HEK293 (cell line): Measurements from ENCODE around the gene CTDSP1.

Source experiments
- CTCF ChIA-PET: fragments of 350-600 bp; formaldehyde crosslinking; extraction: SDS; loops from one replicate; lab custom pipeline; 2021; ENCODE audit warnings: antibody characterized with exemption; lab: Yijun Ruan, JAX
- POLR2A ChIA-PET: fragments of 300-600 bp; formaldehyde crosslinking; extraction: SDS; loops from one replicate; lab custom pipeline; 2020; ENCODE audit warnings: antibody characterized with exemption, inconsistent platforms; lab: Yijun Ruan, JAX
- H3K27ac ChIP-seq: fragments of 200-500 bp; sonication (Bioruptor generic); 2 replicates; pipeline ENCODE4 v1.5.1; 2014; ENCODE audit warnings: low read depth, low read length, control low read depth, inconsistent platforms; ENCODE audit errors: extremely low read depth
- H3K36me3 ChIP-seq, 2 experiments: fragments of 200-500 bp in 1 of 2; sonication (Bioruptor generic) in 1 of 2; 1 replicate in 1 of 2; 2 replicates in 1 of 2; pipeline ENCODE4 v1.5.1; 2014 to 2017; ENCODE audit warnings: inconsistent platforms in 2 of 2, low read length in 2 of 2; ENCODE audit not compliant: control insufficient read depth in 2 of 2, insufficient read depth in 1 of 2
- H3K4me1 ChIP-seq: fragments of 200-500 bp; sonication (Bioruptor generic); 2 replicates; pipeline ENCODE4 v1.5.1; 2014; ENCODE audit warnings: mild to moderate bottlenecking, low read length, inconsistent platforms; ENCODE audit not compliant: control insufficient read depth, insufficient read depth
- H3K4me3 ChIP-seq: 2 replicates; pipeline ENCODE4 v1.5.1; 2011; ENCODE audit warnings: low read depth, mild to moderate bottlenecking, control low read depth, low read length, moderate library complexity
- H3K9me3 ChIP-seq: fragments of 200-500 bp; sonication (Bioruptor generic); 2 replicates; pipeline ENCODE4 v1.5.1; 2014; ENCODE audit warnings: low read depth, low read length, inconsistent platforms; ENCODE audit not compliant: control insufficient read depth, insufficient read depth
- GFI1B ChIP-seq: fragments of 450-650 bp; formaldehyde crosslinking; IDR thresholded peaks from 2 replicates; pipeline ENCODE4 v1.5.1; 2016; ENCODE audit warnings: missing biosample characterization, missing genetic modification characterization
- GLIS1 ChIP-seq: fragments of 450-650 bp; formaldehyde crosslinking; IDR thresholded peaks from 2 replicates; pipeline ENCODE4 v1.5.1; 2016; ENCODE audit warnings: missing biosample characterization, missing genetic modification characterization
- HOXC10 ChIP-seq: sonication (generic); formaldehyde crosslinking; IDR thresholded peaks from 2 replicates; pipeline ENCODE4 v1.8.1; 2023; ENCODE audit warnings: mild to moderate bottlenecking, missing genetic modification reagents
- IKZF3 ChIP-seq: fragments of 450-650 bp; IDR thresholded peaks from 2 replicates; pipeline ENCODE4 v1.5.0; 2018; ENCODE audit warnings: missing biosample characterization, mild to moderate bottlenecking, missing genetic modification characterization, moderate library complexity
- SCRT2 ChIP-seq: fragments of 450-650 bp; formaldehyde crosslinking; IDR thresholded peaks from 2 replicates; pipeline ENCODE4 v1.5.1; 2016; ENCODE audit warnings: missing biosample characterization, missing genetic modification characterization
- SP3 ChIP-seq: fragments of 450-650 bp; formaldehyde crosslinking; IDR thresholded peaks from 2 replicates; pipeline ENCODE4 v1.5.1; 2016; ENCODE audit warnings: missing biosample characterization, missing genetic modification characterization
- SP7 ChIP-seq: fragments of 450-650 bp; formaldehyde crosslinking; IDR thresholded peaks from 2 replicates; pipeline ENCODE4 v1.5.1; 2016; ENCODE audit warnings: missing biosample characterization, missing genetic modification characterization
- WT1 ChIP-seq: fragments of 450-650 bp; formaldehyde crosslinking; IDR thresholded peaks from 2 replicates; pipeline ENCODE4 v1.5.1; 2016; ENCODE audit warnings: missing biosample characterization, missing genetic modification characterization
- ZNF341 ChIP-seq: fragments of 450-650 bp; formaldehyde crosslinking; IDR thresholded peaks from 2 replicates; pipeline ENCODE4; 2016; ENCODE audit warnings: low read depth, missing biosample characterization, missing genetic modification characterization
- ZNF391 ChIP-seq: fragments of 450-650 bp; formaldehyde crosslinking; IDR thresholded peaks from 2 replicates; pipeline ENCODE4 v1.5.1; 2016; ENCODE audit warnings: low read depth, missing biosample characterization, missing genetic modification characterization, borderline replicate concordance
- ZNF48 ChIP-seq: fragments of 450-650 bp; formaldehyde crosslinking; IDR thresholded peaks from 2 replicates; pipeline ENCODE4 v1.5.1; 2016; ENCODE audit warnings: missing biosample characterization, missing genetic modification characterization
- ZNF521 ChIP-seq: fragments of 450-650 bp; formaldehyde crosslinking; IDR thresholded peaks from 2 replicates; pipeline ENCODE4 v1.5.1; 2017; ENCODE audit warnings: missing biosample characterization, mild to moderate bottlenecking, missing genetic modification characterization
- ZNF776 ChIP-seq: fragments of 450-650 bp; formaldehyde crosslinking; IDR thresholded peaks from 2 replicates; pipeline ENCODE4 v1.5.0; 2017; ENCODE audit warnings: missing biosample characterization, missing genetic modification characterization, borderline replicate concordance
- ZNF837 ChIP-seq: fragments of 450-650 bp; formaldehyde crosslinking; IDR thresholded peaks from 2 replicates; pipeline ENCODE4 v1.5.1; 2016; ENCODE audit warnings: missing biosample characterization, missing genetic modification characterization
- TF ChIP-seq, protein P1 (sequence below): fragments of 450-650 bp; formaldehyde crosslinking; IDR thresholded peaks from 2 replicates; pipeline ENCODE4 v1.5.1; 2016; ENCODE audit warnings: missing biosample characterization, missing genetic modification characterization
- TF ChIP-seq, protein P2 (sequence below): fragments of 450-650 bp; formaldehyde crosslinking; IDR thresholded peaks from 2 replicates; pipeline ENCODE4 v1.5.1; 2016; ENCODE audit warnings: missing biosample characterization, missing genetic modification characterization
- TF ChIP-seq, protein P3 (sequence below): fragments of 450-650 bp; formaldehyde crosslinking; IDR thresholded peaks from 2 replicates; pipeline ENCODE4 v1.5.1; 2016; ENCODE audit warnings: missing biosample characterization, missing genetic modification characterization
- TF ChIP-seq, protein P4 (sequence below): fragments of 450-650 bp; formaldehyde crosslinking; IDR thresholded peaks from 2 replicates; pipeline ENCODE4 v1.5.1; 2016; ENCODE audit warnings: missing biosample characterization, missing genetic modification characterization
- TF ChIP-seq, protein P5 (sequence below): fragments of 450-650 bp; formaldehyde crosslinking; IDR thresholded peaks from 2 replicates; pipeline ENCODE4 v1.5.1; 2016; ENCODE audit warnings: missing biosample characterization, missing genetic modification characterization
- TF ChIP-seq, protein P6 (sequence below): sonication (generic); formaldehyde crosslinking; IDR thresholded peaks from 2 replicates; pipeline ENCODE4 v1.8.1; 2022; ENCODE audit warnings: mild to moderate bottlenecking, moderate library complexity, missing genetic modification reagents

The CTDSP1 gene

DNA sequence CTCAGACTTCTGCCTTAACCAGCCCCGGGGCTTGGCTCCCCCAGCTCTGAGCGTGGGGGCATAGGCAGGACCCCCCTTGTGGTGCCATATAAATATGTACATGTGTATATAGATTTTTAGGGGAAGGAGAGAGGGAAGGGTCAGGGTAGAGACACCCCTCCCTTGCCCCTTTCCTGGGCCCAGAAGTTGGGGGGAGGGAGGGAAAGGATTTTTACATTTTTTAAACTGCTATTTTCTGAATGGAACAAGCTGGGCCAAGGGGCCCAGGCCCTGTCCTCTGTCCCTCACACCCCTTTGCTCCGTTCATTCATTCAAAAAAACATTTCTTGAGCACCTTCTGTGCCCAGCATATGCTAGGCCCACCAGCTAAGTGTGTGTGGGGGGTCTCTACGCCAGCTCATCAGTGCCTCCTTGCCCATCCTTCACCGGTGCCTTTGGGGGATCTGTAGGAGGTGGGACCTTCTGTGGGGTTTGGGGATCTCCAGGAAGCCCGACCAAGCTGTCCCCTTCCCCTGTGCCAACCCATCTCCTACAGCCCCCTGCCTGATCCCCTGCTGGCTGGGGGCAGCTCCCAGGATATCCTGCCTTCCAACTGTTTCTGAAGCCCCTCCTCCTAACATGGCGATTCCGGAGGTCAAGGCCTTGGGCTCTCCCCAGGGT is 5.5 kb downstream of the CTDSP1 start:
- TF ChIP-seq WT1 (tag by site-specific recombination) (no peak), GLIS1 (tag by site-specific recombination) (peak; percentile 41)
- TF ChIP-seq, protein P1, sequence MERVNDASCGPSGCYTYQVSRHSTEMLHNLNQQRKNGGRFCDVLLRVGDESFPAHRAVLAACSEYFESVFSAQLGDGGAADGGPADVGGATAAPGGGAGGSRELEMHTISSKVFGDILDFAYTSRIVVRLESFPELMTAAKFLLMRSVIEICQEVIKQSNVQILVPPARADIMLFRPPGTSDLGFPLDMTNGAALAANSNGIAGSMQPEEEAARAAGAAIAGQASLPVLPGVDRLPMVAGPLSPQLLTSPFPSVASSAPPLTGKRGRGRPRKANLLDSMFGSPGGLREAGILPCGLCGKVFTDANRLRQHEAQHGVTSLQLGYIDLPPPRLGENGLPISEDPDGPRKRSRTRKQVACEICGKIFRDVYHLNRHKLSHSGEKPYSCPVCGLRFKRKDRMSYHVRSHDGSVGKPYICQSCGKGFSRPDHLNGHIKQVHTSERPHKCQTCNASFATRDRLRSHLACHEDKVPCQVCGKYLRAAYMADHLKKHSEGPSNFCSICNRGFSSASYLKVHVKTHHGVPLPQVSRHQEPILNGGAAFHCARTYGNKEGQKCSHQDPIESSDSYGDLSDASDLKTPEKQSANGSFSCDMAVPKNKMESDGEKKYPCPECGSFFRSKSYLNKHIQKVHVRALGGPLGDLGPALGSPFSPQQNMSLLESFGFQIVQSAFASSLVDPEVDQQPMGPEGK (tag by site-specific recombination), result peak; percentile 31; the same call in 1 of the 2 replicates
- ChIA-PET POLR2A (interaction anchor here (0.6 to 1.6 kb wide), 6 partner anchors 9 to 254 kb away, joined by 3 to 7 read pairs (median 4); partner anchors contain the start of genes BCS1L and ZNF142), CTCF (interaction anchor here (0.6 to 1.3 kb wide), 4 partner anchors 9 to 242 kb away, joined by 3 to 4 read pairs (median 3); no protein-coding TSS in a partner anchor)
- Histone ChIP-seq H3K9me3 (no peaks in the 10 kb centered on the region), H3K27ac (peak overlapping the region; percentile 72), H3K4me3 (no peak overlapping the region), H3K4me1 (peaks cover 7% of the 10 kb centered on the region; the same call in 1 of the 2 replicates), H3K36me3 (peaks cover 0 to 41% of the 10 kb centered on the region in 2 experiments; a peak in 1 of 3 replicates)

DNA sequence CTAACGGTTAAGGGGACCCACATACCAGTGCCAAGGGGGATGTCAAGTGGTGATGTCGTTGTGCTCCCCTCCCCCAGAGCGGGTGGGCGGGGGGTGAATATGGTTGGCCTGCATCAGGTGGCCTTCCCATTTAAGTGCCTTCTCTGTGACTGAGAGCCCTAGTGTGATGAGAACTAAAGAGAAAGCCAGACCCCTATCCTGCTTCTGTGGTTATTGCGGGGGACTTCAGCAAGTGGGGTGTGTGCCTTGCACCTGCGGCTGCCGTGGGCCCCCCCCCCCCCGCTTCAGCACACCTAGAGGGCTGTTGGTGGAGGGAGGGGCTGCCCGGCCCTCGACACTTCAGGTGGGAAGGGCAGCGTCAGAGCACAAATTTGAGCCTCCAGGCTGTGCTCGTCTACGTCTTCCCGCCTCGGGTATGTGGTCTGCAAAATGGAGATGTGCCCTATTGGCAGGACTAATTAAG is 6.1 kb downstream of the CTDSP1 start:
- POLR2A ChIA-PET, result interaction anchor here (0.6 to 1.6 kb wide), 4 partner anchors 14 to 253 kb away, joined by 3 to 7 read pairs (median 4); partner anchors contain the start of genes BCS1L and ZNF142
- CTCF ChIA-PET, result interaction anchor here (0.6 to 1.3 kb wide), 6 partner anchors 9 to 291 kb away, joined by 3 to 4 read pairs (median 3); no protein-coding TSS in a partner anchor
- peak overlapping the region; percentile 72 for H3K27ac ChIP-seq
- no peaks in the 10 kb centered on the region for H3K9me3 ChIP-seq
- H3K4me3 ChIP-seq, result peak overlapping the region; percentile 31
- H3K4me1 ChIP-seq, result peaks cover 7% of the 10 kb centered on the region; the same call in 1 of the 2 replicates
- peaks cover 0 to 41% of the 10 kb centered on the region in 2 experiments; a peak in 1 of 3 replicates for H3K36me3 ChIP-seq
- TF ChIP-seq, protein P2, sequence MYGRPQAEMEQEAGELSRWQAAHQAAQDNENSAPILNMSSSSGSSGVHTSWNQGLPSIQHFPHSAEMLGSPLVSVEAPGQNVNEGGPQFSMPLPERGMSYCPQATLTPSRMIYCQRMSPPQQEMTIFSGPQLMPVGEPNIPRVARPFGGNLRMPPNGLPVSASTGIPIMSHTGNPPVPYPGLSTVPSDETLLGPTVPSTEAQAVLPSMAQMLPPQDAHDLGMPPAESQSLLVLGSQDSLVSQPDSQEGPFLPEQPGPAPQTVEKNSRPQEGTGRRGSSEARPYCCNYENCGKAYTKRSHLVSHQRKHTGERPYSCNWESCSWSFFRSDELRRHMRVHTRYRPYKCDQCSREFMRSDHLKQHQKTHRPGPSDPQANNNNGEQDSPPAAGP, result 0 out of 2 replicates have a peak, but pooled peaks have one; percentile 15
- TF ChIP-seq SCRT2 (tag by site-specific recombination), result peak; percentile 79
- no peak for TF ChIP-seq IKZF3 (tag by site-specific recombination)
- TF ChIP-seq, protein P1 (tag by site-specific recombination), result peak; percentile 39; the same call in 1 of the 2 replicates
- TF ChIP-seq HOXC10 (CRISPR knock-in tag), result no peak
- TF ChIP-seq SP7, result no peak
- TF ChIP-seq ZNF521 (tag by site-specific recombination), result no peak
- TF ChIP-seq ZNF776 (tag by site-specific recombination), result no peak
- TF ChIP-seq, protein P3, sequence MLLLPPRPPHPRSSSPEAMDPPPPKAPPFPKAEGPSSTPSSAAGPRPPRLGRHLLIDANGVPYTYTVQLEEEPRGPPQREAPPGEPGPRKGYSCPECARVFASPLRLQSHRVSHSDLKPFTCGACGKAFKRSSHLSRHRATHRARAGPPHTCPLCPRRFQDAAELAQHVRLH (tag by site-specific recombination), result no peak
- TF ChIP-seq, protein P4, sequence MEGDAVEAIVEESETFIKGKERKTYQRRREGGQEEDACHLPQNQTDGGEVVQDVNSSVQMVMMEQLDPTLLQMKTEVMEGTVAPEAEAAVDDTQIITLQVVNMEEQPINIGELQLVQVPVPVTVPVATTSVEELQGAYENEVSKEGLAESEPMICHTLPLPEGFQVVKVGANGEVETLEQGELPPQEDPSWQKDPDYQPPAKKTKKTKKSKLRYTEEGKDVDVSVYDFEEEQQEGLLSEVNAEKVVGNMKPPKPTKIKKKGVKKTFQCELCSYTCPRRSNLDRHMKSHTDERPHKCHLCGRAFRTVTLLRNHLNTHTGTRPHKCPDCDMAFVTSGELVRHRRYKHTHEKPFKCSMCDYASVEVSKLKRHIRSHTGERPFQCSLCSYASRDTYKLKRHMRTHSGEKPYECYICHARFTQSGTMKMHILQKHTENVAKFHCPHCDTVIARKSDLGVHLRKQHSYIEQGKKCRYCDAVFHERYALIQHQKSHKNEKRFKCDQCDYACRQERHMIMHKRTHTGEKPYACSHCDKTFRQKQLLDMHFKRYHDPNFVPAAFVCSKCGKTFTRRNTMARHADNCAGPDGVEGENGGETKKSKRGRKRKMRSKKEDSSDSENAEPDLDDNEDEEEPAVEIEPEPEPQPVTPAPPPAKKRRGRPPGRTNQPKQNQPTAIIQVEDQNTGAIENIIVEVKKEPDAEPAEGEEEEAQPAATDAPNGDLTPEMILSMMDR (tag by site-specific recombination), result no peak
- no peak for TF ChIP-seq ZNF391 (tag by site-specific recombination)
- peak; percentile 65 for TF ChIP-seq ZNF341 (tag by site-specific recombination)
- no peak for TF ChIP-seq SP3 (tag by site-specific recombination)
- no peak for TF ChIP-seq GFI1B (tag by site-specific recombination)
- TF ChIP-seq, protein P5, sequence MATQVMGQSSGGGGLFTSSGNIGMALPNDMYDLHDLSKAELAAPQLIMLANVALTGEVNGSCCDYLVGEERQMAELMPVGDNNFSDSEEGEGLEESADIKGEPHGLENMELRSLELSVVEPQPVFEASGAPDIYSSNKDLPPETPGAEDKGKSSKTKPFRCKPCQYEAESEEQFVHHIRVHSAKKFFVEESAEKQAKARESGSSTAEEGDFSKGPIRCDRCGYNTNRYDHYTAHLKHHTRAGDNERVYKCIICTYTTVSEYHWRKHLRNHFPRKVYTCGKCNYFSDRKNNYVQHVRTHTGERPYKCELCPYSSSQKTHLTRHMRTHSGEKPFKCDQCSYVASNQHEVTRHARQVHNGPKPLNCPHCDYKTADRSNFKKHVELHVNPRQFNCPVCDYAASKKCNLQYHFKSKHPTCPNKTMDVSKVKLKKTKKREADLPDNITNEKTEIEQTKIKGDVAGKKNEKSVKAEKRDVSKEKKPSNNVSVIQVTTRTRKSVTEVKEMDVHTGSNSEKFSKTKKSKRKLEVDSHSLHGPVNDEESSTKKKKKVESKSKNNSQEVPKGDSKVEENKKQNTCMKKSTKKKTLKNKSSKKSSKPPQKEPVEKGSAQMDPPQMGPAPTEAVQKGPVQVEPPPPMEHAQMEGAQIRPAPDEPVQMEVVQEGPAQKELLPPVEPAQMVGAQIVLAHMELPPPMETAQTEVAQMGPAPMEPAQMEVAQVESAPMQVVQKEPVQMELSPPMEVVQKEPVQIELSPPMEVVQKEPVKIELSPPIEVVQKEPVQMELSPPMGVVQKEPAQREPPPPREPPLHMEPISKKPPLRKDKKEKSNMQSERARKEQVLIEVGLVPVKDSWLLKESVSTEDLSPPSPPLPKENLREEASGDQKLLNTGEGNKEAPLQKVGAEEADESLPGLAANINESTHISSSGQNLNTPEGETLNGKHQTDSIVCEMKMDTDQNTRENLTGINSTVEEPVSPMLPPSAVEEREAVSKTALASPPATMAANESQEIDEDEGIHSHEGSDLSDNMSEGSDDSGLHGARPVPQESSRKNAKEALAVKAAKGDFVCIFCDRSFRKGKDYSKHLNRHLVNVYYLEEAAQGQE (tag by site-specific recombination), result no peak
- TF ChIP-seq, protein P6, sequence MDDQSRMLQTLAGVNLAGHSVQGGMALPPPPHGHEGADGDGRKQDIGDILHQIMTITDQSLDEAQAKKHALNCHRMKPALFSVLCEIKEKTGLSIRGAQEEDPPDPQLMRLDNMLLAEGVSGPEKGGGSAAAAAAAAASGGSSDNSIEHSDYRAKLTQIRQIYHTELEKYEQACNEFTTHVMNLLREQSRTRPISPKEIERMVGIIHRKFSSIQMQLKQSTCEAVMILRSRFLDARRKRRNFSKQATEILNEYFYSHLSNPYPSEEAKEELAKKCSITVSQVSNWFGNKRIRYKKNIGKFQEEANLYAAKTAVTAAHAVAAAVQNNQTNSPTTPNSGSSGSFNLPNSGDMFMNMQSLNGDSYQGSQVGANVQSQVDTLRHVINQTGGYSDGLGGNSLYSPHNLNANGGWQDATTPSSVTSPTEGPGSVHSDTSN, result 0 out of 2 replicates have a peak, but pooled peaks have one; percentile 5
- TF ChIP-seq ZNF837 (tag by site-specific recombination), result no peak
- TF ChIP-seq ZNF48 (tag by site-specific recombination), result no peak
